GM19395 (cell line): ENCODE data around the gene LDB2.
"Not testable (repeated sequence)": the region's sequence is repeated elsewhere in the genome, so short reads cannot be mapped to it uniquely, and the experiment has no call there.

Source experiments
- ATAC-seq: cut with Tn5 transposase; IDR thresholded peaks from one replicate; pipeline ENCODE4 v1.9.1; 2021; ENCODE audit warnings: mild to moderate bottlenecking, moderate library complexity; ENCODE audit not compliant: unreplicated experiment

LDB2 gene

DNA sequence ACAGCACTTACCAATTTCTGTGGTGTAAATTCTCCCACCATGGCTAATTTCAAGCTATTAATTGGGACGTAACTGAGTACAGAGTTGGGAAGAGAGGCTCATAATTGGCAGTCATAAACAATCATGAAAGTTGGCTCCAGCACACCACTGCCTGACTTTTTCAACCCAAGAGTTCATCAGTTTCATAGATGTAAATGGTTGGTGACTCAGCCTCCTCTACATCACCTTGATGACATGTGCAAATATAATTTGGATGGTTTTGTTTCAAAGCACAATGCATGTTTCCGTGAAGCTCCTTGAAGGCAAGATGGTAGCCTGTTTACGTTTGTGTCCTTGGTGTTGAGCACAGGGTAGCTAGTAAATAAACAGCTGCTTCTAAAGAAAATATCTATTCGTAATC lies 235.1 kb downstream of the LDB2 start:
- ATAC-seq, result no peak

DNA sequence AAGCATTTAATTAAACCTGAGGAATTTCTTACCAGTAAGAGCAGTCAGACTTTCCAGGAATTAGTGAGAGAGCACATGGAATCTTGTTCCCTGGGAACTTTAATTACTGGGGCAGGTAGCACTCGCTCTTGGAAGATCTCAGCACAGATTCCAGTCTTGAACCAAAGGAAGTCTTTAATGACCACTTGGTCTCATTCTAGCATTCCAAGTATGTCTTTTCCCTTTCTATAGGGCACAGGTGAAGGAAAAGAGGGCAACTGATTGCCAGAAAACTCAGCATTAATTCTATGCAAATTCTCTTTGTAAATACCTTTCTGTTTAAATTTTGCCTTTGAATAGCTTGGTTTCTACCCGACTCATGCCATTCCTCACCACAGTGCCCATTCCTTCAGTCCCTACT lies 236.6 kb downstream of the LDB2 start:
- no peak for ATAC-seq

DNA sequence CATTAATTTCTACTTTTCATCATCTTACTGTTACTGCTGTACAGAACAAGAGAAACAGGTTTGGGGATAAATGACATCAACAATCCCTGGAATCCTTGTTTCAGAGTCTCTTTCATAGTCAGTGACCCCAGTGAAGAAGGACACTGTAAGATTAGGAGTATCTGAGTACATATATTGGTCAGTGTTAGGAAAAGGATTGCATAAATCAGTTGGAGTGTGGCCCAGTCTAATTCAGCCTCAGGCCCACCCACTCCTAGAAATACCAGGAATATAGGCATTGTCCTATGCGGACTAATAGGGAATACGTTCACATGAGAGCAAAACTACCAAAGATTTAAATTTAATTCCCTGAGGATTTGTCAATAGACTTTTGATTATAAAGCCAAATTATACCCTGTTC lies 237.8 kb downstream of the LDB2 start:
- ATAC-seq, result no peak

DNA sequence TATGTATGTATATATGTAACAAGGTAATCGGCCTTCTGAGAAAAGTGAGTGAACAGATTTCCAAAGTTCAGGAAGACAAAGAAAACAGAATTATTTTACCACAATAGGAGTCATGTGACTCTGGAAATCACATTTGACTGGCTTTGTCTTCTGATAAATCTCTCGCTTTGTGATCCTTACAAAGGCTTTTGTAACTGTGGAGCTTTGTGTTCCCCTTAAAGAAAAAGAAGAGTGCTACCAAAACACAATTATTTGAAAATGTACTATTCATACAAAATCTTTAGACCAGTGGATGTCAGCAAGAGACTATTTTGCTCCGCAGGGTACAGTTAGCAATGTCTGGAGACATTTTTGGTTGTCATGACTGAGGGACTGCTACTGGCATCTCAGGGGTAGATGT lies 238.8 kb downstream of the LDB2 start:
- no peak for ATAC-seq

- ATAC-seq, result no peak
These were observed 239.4 kb downstream of the LDB2 start for GRCh38 chr4:16659079-16659478.

- no peak for ATAC-seq
These were observed 240.3 kb downstream of the LDB2 start for GRCh38 chr4:16658183-16658582.

GRCh38 chr4:16655111-16655510 lies 243.3 kb downstream of the LDB2 start:
- no peak for ATAC-seq

DNA sequence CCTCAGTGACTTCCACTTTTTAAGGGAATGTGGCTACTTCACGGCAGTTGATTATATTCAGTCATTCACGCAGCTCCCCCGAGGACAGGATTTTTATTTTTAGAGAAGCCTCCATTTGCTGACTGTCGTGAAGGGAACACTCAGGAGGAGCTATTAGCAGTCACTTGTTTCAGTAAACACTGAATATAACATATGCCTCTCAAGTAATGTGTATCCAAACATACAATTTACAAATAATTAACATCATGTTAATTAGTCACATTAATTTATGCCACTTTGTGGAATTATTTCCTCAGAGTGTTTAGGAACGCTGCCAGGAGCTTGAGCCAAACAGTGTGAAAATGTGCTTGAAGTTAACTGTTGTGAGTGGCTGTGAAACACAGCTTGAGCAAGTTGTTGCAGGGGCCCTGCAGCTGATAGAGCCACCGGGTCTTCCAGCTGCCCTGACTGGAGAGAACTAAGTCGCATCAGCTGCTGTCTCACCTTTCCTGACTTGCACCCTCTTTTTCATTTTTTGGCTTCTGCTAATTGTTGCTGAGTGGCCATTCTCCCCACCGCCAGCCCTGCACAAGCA lies 245.6 kb downstream of the LDB2 start:
- no peak for ATAC-seq

- no peak for ATAC-seq
These were observed 252.0 kb downstream of the LDB2 start for GRCh38 chr4:16646459-16646858.

GRCh38 chr4:16643893-16644292 lies 254.6 kb downstream of the LDB2 start:
- ATAC-seq, result no peak

- ATAC-seq, result no peak
These were observed 255.5 kb downstream of the LDB2 start for GRCh38 chr4:16642897-16643296.

DNA sequence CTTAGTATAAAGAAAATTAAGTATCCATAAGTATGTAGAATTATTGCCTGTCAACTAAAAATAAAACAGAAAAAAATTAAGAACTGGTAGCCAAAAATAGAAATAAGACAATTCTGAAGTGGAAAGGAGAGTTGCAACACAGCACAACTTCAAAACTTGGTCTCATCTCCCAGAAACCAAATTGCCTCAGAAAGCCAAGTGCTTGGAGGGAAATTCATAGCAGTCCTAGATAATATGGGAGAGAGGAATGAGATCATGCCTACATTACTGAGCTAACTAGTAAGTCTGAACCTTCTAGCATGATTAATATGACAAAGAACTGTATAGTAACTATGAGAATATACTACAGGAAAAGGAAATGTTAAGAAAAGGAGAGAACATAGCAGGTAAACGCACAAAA lies 256.5 kb downstream of the LDB2 start:
- no peak for ATAC-seq

DNA sequence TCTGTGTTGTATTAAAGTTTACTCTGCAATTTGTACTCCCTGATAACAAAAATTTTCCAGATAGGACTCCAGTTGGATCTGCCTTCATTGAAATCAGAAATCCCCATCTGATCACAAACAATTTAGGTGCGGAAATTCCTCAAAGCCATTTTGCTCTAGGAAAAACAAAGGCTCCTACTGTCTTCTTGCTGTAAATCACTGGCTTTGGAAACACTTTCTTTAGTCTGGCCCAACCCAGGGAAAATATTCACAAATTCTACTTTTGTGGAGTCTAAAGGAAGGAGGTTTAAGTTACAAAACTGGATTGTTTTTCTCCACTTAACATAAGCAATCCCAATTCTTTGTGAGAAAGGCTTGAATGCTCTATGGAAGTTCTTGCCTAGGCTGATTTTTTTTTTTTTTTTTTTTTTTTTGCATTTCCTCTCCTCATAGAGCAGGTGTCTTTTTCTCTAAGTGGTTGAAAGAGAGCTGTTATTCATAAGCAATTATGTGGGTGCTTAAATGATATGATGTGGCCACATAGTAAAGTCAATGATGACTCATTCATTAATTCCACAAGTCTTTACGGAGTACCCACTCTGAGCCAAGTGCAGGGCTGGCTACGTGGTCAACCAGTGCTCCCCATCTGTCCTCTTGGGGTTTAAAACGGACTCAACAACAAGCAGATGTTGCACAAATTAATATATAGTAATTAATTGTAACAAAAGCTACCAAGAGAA lies 261.4 kb downstream of the LDB2 start:
- no peak for ATAC-seq

- ATAC-seq, result no peak
These were observed 262.1 kb downstream of the LDB2 start for GRCh38 chr4:16636304-16636703.

DNA sequence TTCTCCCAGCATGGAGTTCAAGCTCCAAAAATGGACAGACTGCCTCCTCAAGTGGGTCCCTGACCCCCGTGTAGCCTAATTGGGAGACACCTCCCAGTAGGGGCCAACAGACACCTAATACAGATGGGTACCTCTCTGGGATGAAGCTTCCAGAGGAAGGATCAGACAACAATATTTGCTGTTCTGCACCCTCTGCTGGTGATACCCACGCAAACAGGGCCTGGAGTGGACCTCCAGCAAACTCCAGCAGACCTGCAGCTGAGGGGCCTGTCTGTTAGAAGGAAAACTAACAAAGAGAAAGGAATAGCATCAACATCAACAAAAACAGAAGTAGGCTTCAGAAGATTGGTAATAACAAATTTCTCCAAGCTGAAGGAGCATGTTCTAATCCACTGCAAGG lies 269.2 kb downstream of the LDB2 start:
- ATAC-seq, result not testable (repeated sequence)

DNA sequence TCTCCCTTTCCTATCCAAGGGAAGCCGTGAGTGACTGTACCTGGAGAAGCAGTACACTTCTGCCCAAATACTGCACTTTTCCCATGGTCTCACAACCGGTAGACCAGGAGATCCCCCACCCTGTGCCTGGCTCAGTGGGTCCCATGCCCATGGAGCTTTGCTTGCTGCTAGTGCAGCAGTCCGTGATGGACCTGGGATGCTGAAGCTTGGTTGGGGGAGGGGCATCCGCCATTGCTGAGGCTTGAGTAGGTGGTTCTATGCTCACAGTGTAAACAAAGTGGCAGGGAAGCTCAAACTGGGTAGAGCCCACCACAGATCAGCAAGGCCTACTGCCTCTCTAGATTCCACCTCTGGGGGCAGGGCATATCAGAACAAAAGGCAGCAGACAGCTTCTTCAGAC lies 269.6 kb downstream of the LDB2 start:
- ATAC-seq, result not testable (repeated sequence)

DNA sequence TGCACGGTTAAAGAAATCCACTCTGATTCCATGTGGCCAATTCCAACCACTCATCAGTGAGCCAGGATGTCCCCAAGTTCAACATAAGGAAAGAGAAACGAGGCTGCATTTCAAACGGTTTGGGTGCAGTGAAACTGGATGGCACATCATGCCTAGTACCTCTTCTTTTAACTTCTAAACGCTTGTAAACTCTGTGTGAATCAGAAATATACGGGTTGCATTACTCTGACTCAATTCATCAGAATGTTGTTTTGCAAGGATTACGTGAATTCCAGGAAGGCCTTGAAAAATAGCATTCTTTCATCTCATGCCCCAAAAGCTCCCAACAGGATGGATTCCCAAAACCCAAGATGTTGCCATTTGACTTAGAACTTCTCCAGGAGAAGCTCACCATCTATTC lies 270.4 kb downstream of the LDB2 start:
- no peak for ATAC-seq

GRCh38 chr4:16626945-16627344 lies 271.5 kb downstream of the LDB2 start:
- ATAC-seq, result no peak

DNA sequence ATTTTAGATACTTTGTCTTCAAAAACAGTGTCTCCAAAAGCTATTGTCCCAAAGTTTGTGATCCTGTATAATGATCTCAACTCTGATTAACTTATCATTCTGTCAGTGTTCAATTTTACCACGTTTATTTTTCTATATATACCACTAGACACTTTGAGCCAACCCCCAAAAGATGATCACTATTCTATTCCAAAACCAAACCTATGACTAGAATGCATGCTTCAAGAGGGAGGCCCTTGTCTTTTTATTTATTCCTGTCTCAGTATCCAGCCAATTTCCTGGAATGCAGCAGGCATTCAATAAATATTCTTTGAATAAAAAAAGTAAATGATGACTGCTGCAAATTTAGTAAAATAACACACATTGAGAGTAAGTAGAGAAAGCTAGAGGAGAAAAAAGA lies 275.6 kb downstream of the LDB2 start:
- no peak for ATAC-seq

DNA sequence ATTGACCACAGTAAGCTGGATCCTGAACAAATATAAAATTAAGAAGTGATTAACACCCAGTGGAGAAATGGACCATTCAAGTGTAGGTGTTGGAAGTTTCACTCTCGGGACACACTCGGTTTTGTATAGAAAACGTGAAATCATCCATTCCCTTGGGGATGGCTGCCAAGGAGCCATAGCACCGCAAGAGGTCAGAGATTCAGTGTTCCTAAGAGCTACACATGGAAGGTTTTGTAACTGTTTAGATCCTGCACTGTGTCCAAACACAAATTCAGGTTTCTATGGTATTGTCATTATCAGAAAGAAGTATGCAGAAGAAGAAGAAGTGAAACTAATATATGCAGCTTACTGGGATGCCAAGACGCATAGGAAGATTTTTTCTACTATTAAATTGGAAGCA lies 281.0 kb downstream of the LDB2 start:
- no peak for ATAC-seq

DNA sequence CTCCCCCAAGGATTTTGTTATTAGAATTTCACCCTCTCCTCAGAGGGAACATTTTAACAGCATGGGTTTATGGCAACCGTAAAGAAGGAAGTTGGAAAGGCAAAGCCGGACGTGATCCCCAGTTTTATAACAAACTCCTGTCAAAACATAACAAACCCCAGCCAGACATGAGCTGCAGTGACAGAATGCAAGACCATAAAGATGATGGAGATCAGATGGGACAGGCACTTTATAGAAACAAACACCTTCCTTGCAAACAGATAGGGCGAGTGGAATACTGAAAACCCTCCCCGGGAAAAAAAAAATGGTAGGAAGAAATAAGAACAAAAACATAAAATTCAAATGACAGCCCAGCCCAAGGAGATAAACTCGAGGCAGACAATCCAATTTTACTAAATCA lies 281.4 kb downstream of the LDB2 start:
- ATAC-seq, result no peak

DNA sequence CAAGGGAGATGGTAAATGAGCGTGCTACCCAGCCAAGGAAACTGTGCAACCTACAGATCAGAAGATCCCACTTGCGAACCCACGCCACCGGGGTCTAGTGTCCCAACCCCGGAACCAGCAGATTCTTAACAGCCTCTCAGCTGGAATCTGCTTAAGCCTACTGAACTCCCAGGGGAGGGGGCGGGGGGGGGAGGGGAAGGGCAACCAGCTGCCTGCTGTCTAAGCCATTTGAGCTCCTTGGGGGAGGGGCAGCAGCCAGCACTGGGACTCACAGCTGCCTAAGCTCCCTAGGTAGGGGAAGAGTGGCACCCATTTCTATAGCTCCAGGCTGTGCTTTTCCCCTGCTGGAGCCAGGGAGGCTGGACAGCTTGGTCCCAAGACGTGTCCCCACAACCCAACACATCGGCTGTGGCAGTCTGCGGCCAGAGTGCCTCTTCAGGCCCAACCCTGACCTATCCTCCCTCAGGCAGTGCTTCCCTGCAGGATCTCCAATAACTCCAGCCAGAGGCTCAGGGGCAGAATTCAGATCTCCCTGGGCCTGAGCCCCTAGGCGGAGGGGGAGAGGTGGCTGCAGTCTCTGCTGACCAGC lies 289.2 kb downstream of the LDB2 start:
- no peak for ATAC-seq
